Tibial nerve (tissue), 4 donors: ENCODE data around the gene TERB1. TPM values are rescaled to one million over a fixed set of nuclear protein-coding genes. Genes with fewer than 3 reads are reported as not detected.

ENCODE experiments used
- DNase-seq, 2 donors: peaks; one replicate each; pipeline ENCODE4 v3.0.0-alpha.2; 2019; ENCODE audit warnings: low spot score in 2 of 2
- H3K27ac ChIP-seq, 4 donors: fragments of 200-600 bp; sonication (generic) in 3 of 4; one replicate each; pipeline ENCODE4 v1.5.1; 2017 to 2019; ENCODE audit warnings: mild to moderate bottlenecking in 1 of 4
- H3K27me3 ChIP-seq, 2 donors: fragments of 200-600 bp; sonication (generic) in 1 of 2; one replicate each; pipeline versions ENCODE4 v1.5.1 to v1.6.0; 2017 to 2019
- H3K36me3 ChIP-seq, 3 donors: fragments of 200-600 bp; sonication (generic); one replicate each; pipeline ENCODE4 v1.5.1; 2018 to 2019
- H3K4me1 ChIP-seq, 4 donors: fragments of 200-600 bp; sonication (generic) in 3 of 4; one replicate each; pipeline ENCODE4 v1.5.1; 2017 to 2019
- H3K4me3 ChIP-seq, 4 donors: fragments of 200-600 bp; sonication (generic) in 3 of 4; one replicate each; pipeline ENCODE4 v1.5.1; 2017 to 2019; ENCODE audit warnings: mild to moderate bottlenecking in 1 of 4, moderate library complexity in 1 of 4
- H3K9me3 ChIP-seq, 4 donors: fragments of 200-600 bp; sonication (generic) in 3 of 4; one replicate each; pipeline ENCODE4 v1.5.1; 2017 to 2019
- CTCF ChIP-seq, 5 experiments: fragments of 200-600 bp in 3 of 5; fragments of 450-650 bp in 2 of 5; sonication (generic) in 3 of 5; IDR thresholded peaks; one replicate each; pipeline ENCODE4 v1.5.1; 2016 to 2019; ENCODE audit warnings: antibody characterized with exemption in 5 of 5, mild to moderate bottlenecking in 3 of 5, moderate library complexity in 2 of 5
- EP300 ChIP-seq, 2 donors: sonication (generic); formaldehyde crosslinking; IDR thresholded peaks; one replicate each; pipeline ENCODE4 v1.6.1; 2017; ENCODE audit warnings: antibody characterized with exemption in 2 of 2, mild to moderate bottlenecking in 1 of 2
- POLR2A ChIP-seq, 2 donors: fragments of 450-650 bp; IDR thresholded peaks; one replicate each; pipeline ENCODE4 v1.6.1; 2017; ENCODE audit warnings: antibody characterized with exemption in 2 of 2, mild to moderate bottlenecking in 2 of 2, moderate library complexity in 2 of 2
- WGBS, 2 donors: methylation state at CpG; one replicate each; pipeline ENCODE4 v1.1.5; 2018; 5-methylcytosine and 5-hydroxymethylcytosine counted together
- total RNA-seq, 4 donors: library from RNA; depleted of rRNA; stranded (reverse); fragments of >200 nt; gene quantifications; one replicate each; pipeline ENCODE4 v1.1.0, GENCODE V29; 2016

Gene TERB1
- total RNA-seq, 4 donors from 2014 or later: not detected

- Histone ChIP-seq H3K36me3 (no peaks in the 10 kb centered on the region), H3K4me1 (peaks cover 0 to 16% (median 13%) of the 10 kb centered on the region in 4 donors), H3K27ac (no peak within 1 kb of the TSS), H3K27me3 (peaks cover 0 to 42% of the 10 kb centered on the region in 2 donors), H3K4me3 (peak within 1 kb of the TSS; percentile 4 to 52 (median 36)), H3K9me3 (no peaks in the 10 kb centered on the region)
- TF ChIP-seq CTCF (IDR thresholded peaks at IDR 0.05): no peak
- no peak for TF ChIP-seq EP300 (IDR thresholded peaks at IDR 0.05)
- TF ChIP-seq POLR2A (IDR thresholded peaks at IDR 0.05): no peak
- WGBS, 2 donors: 1 to 2% methylated on average over 23 to 56 of the region's 79 CpGs
- no peak for DNase-seq
These were observed 43.1 kb upstream of the TERB1 start, which contains the start of gene CA7 for GRCh38 chr16:66844342-66845079. TSS of gene CA7 (plus strand) at chr16:66844414. CDS start at chr16:66844488, 74 bp downstream.

GRCh38 chr16:66844009-66844341 lies 42.6 kb upstream of the TERB1 start:
- TF ChIP-seq POLR2A (IDR thresholded peaks at IDR 0.05) (no peak), CTCF (IDR thresholded peaks at IDR 0.05) (no peak), EP300 (IDR thresholded peaks at IDR 0.05) (no peak)
- Histone ChIP-seq H3K4me3 (peak overlapping the region; percentile 4 to 52 (median 36)), H3K27me3 (peaks cover 0 to 42% of the 10 kb centered on the region in 2 donors)

GRCh38 chr16:66843191-66843590 lies 41.8 kb upstream of the TERB1 start:
- H3K27me3 ChIP-seq: peaks cover 0 to 39% of the 10 kb centered on the region in 2 donors
- H3K36me3 ChIP-seq: no peaks in the 10 kb centered on the region
- 100% methylated on average over 2 of the region's 2 CpGs for WGBS, 2 donors
- peaks cover 0 to 16% (median 13%) of the 10 kb centered on the region in 4 donors for H3K4me1 ChIP-seq
- TF ChIP-seq CTCF (IDR thresholded peaks at IDR 0.05) (no peak), EP300 (IDR thresholded peaks at IDR 0.05) (no peak), POLR2A (IDR thresholded peaks at IDR 0.05) (no peak)
- no peak overlapping the region for H3K27ac ChIP-seq
- no peak for DNase-seq
- H3K4me3 ChIP-seq: no peak overlapping the region
- H3K9me3 ChIP-seq: no peaks in the 10 kb centered on the region

More at GRCh38 chr16:66844009-66844341, 42.6 kb upstream of the TERB1 start:
- Histone ChIP-seq H3K27ac (no peak overlapping the region), H3K36me3 (no peaks in the 10 kb centered on the region), H3K4me1 (peaks cover 0 to 16% (median 13%) of the 10 kb centered on the region in 4 donors), H3K9me3 (no peaks in the 10 kb centered on the region)
- DNase-seq: no peak
- WGBS, 2 donors: 29 to 80% methylated on average over 1 to 13 of the region's 14 CpGs

DNA sequence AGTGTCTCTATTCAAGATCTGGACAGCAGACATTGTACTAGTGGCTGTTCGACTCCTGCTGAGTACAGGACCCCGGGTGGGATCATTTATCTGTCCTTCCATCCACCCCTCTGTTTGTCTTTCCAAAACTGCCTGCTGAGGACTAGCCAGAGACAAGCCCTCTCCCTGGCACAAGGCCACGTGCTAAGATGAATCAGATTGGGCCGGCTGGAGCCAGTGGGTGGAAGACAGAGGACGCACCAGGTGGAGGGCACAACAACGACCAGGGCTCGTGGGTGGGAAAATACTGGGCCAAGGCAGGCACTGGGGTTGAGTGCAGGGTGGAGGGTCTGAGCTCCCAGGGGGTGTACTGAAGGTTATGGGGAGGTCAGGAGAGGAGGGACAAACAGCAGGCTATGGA lies 41.4 kb upstream of the TERB1 start:
- H3K36me3 ChIP-seq: no peaks in the 10 kb centered on the region
- 46 to 53% methylated on average over 7 of the region's 7 CpGs for WGBS, 2 donors
- peaks cover 0 to 38% of the 10 kb centered on the region in 2 donors for H3K27me3 ChIP-seq
- peaks cover 0 to 16% (median 13%) of the 10 kb centered on the region in 4 donors for H3K4me1 ChIP-seq
- no peak for DNase-seq
- H3K9me3 ChIP-seq: no peaks in the 10 kb centered on the region
- TF ChIP-seq EP300 (IDR thresholded peaks at IDR 0.05) (no peak), CTCF (IDR thresholded peaks at IDR 0.05) (no peak), POLR2A (IDR thresholded peaks at IDR 0.05) (no peak)
- H3K4me3 ChIP-seq: no peak overlapping the region
- no peak overlapping the region for H3K27ac ChIP-seq

- Histone ChIP-seq H3K4me1 (peaks cover 0 to 16% (median 13%) of the 10 kb centered on the region in 4 donors), H3K9me3 (no peaks in the 10 kb centered on the region), H3K36me3 (no peaks in the 10 kb centered on the region), H3K4me3 (no peak overlapping the region), H3K27me3 (peaks cover 0 to 33% of the 10 kb centered on the region in 2 donors), H3K27ac (no peak overlapping the region)
- 80 to 84% methylated on average over 4 of the region's 4 CpGs for WGBS, 2 donors
- TF ChIP-seq EP300 (IDR thresholded peaks at IDR 0.05) (no peak), POLR2A (IDR thresholded peaks at IDR 0.05) (no peak), CTCF (IDR thresholded peaks at IDR 0.05) (no peak)
- no peak for DNase-seq
These were observed 40.0 kb upstream of the TERB1 start for GRCh38 chr16:66841366-66841765.
